NCI-H1092 (cell line): ENCODE data around the gene HNRNPLL.
A peak's percentile ranks its signal among the peaks of the same experiment; 100 is the strongest.
"Not testable (repeated sequence)": the region's sequence is repeated elsewhere in the genome, so short reads cannot be mapped to it uniquely, and the experiment has no call there.

Experiments used
- DNase-seq: peaks from one replicate; lab custom pipeline; 2025; lab: John Stamatoyannopoulos, UW

Gene HNRNPLL

DNA sequence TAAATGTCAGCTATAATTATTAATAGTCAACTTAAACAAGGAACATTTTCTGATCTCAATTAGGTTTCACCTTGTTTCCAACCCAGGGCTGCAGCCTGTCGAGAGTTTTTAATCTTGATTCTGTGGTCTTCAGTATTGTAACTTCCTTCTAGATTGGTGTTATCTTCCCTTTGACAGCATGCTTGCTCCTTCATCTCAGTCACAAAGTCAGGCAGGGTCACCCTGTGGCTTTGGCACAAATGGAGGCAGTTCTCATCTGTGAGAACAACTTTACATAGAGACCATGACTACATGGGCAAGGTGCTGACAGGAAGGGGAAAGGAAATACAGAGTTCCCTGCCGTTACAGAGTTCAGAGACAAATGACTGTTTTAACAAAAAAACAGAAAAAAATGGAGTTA lies 50.5 kb downstream of the HNRNPLL start:
- no peak for DNase-seq

DNA sequence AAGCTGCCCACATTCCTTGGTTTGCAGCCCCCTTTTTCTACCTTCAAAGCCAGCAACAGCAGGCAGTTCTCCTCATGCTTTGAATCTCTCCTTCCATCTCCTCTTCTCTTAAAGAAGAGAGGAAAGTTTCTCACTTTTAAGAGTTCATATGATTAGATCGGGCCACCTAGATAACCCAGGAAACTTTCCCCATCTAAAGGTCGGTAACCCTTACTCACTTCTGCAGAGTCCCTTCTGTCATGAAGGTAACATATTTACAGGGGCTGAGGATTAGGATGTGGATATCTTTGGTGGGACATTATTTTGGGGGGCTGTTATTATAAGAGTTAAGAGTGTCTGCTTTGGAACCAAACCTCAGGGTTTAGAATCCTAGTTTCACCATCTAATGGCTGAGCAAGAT lies 51.0 kb downstream of the HNRNPLL start:
- no peak for DNase-seq

DNA sequence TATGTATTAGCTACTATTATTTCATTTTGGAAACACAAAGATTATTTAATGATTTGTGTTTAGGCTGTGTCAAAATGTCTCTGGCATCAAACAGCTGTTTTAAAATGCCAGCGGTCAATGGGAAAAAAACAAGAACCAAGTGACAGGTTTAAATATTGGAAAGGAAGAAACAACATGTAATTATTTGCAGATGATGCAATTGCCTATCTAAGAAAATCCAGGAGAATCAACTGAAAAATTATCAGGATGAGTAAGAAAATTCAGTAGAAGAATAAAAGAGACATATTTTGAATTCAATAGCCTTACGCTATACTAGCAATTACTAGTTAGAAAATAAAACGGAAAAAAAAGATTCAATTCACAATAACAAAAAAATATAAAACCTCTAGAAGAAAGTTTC lies 51.6 kb downstream of the HNRNPLL start:
- DNase-seq: no peak

DNA sequence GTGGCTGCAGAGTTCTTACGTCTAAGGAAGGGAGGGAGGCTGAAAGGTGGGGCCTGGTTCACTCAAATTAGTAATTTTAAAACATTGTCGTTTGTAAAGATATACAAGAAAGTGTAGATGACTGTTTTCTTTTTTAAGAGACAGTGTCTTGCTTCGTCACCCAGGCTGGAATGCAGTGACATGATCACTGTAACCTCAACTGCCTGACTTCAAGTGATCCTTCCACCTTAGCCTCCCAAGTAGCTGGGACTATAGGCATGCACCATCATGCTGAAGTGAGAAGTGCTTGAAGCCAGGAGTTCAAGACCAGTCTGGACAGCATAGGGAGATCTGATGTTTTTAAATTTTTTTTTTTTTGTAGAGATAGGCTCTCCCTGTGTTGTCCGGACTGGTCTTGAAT lies 52.9 kb downstream of the HNRNPLL start:
- no peak for DNase-seq

DNA sequence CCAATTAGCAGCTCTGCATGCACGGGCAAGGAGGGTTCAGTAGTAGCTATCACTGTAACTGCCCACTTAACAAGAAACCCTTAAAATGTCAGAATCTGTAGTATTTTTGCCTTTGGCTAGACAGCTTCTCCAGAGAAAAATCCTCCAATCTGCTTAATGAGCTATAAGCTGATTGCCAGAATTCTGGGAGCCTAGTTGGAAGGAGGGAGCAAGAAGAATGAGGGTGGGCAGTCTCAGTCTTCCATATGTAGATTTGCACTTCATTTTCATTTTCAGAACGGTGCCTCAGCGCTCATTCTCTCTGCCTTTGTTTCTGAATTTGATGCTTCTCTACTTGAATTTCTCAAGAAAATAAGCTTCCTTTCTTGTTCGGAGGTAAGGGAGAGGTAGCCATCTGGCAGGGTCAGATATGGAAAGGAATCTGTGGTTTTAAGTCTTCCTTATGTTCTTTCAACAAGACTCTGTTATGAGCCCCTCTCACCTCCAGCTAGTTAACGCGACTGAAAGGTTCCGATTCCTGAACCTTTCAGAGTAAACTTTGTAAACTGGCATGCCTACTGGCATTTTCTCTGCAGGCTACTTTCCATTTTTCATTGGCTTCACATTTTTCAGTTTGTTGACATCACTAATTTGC lies 53.5 kb downstream of the HNRNPLL start:
- DNase-seq: no peak

DNA sequence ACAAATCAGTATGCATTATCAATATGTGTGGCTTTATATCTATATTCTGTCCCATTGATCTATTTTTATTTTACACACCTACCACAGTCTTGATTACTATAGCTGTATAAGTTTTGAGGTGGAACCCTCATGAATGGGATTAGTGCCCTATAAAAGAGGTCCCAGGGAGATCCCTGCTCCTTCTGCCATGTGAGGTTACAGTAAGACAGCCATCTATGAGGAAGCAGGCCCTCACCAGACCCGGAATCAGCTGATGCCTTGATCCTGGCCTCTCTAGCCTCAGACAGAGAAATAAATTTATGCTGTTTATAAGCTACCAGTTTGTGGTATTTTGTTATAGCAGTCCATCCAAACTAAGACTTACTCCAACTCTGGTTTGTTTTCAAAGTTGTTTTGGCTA lies 54.9 kb downstream of the HNRNPLL start:
- no peak for DNase-seq

DNA sequence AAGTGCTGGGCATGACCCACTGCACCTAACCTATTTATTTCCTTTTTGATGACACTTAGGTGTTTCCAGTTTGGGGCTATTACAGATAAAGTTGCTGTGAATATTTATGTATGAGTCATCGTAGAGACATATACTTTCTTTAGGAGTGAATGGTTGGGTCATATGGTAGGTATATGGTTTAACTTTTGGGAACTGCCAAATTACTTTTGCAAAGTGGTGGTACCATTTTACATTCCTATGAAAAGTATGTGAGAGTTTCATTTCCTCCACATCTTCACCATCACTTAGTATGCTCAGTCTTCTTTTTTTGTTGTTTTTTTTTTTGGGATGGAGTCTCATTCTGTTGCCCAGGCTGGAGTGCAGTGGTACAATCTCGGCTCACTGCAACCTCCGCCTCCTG lies 56.1 kb downstream of the HNRNPLL start:
- no peak for DNase-seq

DNA sequence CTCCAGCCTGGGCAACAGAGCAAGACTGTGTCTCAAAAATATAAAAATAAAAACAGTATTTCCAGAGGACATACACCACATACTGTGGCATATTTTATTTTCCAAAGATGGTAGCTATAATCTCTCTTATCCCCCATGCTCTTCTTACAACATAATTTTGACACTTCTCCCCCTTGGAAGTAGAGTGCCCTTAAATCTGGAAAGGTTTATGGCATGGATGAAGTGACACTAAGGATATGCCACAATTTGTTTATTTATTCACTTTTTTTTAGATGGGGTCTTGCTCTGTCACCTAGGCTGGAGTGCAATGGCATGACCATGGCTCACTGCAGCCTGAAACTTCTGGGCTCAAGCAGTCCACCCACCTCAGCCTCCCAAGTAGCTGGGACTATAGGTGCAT lies 56.7 kb downstream of the HNRNPLL start:
- DNase-seq: no peak

DNA sequence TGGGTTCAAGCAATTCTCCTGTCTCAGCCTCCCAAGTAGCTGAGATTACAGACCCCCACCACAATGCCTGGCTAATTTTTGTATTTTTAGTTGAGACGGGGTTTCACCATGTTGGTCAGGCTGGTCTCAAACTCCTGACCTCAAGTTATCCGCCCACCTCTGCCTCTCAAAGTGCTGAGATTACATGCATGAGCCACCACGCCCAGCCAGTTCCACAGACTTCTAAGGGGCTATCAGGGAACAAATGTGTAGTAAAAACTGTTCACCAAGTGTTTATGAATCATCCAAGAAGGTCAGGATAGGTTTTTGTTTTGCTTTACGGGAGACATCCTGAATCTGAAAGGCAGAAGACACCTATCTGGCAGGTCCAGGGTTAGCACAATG lies 60.5 kb downstream of the HNRNPLL start:
- not testable (repeated sequence) for DNase-seq

DNA sequence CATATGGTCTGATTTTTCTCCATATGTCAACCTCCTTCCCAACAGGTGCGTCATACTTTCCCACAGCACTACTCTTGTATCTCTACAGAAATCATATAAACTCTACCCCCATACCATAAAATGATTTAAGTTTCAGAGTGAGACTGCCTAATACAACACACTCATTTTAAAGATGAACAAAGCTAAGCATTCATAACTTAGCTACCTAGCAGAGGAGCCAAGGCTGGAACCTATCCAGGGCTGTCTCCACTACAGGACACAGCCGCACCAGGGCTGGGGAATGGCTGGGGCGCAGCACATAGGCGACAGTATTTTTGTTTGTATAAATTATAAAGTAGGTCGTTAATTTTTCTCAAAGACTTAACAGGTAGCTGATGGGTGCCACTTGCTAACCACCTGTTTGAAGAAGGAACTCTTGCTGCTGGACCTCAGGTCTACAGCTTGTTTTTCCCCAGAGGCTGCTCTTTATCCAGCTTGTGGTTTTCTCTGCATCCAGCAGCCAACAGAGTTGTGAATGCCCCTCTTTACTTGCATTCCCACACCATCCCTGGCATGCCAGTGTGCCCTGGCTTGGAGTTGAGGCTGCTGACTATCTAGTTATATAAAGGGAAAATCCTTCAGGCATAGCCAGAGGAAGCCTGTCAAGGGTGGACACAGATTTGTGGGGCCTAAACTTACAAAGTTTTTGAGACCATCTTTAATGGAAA lies 62.0 kb downstream of the HNRNPLL start:
- DNase-seq: no peak

DNA sequence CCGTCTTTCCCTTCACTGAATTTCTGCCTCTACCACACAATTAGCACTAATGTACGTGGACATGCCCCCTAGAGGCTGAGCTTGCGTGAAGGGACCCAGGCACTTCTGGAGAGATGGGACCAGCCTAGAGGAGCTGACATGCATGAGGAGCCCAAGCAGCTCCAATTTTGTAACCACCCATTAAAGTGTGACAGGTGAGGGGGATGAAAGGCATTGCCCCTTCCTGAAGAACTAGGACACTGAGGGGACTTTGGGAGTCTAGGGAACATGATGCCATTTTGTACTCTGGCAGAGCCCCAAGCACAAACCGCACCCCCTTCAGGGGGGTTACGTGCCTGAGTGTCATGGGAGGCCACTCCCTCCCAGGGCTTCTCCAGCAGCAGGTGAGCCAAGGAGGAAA lies 63.6 kb downstream of the HNRNPLL start:
- no peak for DNase-seq

DNA sequence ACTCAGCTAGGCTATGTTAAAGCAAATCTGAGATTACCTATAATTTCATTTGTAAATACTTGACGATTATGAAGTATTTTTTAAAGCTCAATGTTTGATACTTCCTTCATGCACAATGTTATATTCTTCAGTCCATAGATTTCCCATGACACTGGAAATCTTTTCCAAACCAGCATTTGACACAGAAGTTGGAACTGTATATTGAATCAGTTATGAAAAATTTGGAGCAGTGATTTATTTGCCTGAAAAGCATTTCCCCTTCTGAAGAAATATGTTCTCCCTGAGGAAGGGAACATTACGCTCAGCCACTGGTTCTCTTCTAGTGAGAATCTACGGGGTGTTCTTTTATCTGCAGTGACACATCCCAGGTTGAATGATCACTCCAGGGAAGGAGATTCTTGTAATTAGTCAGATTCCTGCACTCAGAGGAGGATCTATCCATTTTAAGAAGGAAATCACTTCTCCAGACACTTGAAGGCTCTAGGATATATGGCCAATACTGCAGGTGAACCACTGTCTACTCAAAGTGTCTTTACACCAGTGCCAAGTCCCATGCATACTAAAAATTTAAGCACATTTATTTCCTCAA lies 64.7 kb downstream of the HNRNPLL start:
- DNase-seq: no peak

DNA sequence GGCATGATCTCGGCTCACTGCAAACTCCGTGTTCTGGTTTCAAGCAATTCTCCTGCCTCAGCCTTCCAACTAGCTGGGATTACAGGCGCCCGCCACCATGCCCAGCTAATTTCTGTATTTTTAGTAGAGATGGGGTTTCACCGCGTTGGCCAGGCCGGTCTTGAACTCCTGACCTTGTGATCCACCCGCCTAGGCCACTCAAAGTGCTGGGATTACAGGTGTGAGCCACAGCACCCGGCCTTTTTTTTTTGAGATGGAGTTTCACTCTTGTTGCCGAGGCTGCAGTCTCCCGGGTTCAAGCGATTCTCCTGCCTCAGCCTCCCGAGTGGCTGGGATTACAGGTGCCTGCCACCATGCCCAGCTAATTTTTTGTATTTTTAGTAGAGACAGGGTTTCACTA lies 65.4 kb downstream of the HNRNPLL start:
- DNase-seq: not testable (repeated sequence)

DNA sequence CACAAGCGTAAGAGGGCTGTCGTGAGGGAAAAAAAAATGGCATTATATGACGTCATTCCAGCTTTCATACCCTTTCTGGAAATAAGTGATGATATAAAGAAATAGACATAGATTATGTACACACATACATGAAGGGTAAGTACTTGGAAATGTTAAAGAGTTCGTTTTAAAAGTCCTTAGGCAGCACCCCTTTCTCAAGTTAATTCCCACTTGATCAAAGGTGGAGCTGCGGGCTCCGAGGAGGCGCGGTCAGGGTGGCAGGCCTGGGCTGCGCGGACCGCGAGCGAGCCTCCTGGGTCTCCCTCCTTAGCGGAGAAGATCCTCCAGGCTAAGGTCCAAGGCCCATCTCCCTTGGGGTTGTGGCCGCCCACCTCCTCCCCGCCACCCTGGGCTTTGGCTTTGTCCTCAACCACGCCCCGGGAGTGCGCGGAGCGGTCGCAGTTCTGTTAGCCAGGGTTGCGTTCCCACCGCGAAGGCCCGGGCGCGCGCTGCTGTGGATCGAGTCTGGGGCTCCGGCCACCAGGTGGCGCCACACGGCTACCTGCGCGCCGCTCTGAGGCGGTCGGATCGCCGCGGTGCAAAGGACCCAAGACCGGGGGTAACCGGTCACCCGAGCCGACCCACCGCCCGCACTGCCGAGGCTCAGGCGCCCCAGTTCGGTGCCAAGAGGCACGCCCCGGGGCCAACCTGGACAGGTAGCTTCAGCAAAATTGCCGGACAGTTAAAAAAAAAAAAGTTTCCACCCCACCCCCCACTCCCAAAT lies 66.8 kb downstream of the HNRNPLL start:
- DNase-seq: peak; percentile 31

DNA sequence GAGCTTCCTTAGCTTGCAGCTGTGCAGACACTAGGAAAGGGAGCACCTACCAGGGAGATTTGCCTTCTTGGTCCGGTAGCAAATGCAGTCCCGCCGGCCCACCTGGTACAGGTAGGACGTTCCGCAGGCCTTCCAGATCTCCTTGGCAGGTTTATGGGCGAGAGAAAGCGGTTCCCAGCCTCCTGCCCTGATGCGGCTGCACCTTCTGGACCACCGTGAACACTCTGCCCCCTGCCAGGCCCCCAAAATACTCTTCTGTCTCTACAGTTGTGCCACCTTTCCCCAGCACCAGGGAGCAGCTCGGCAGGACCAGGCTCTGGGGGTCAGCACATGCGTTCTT lies 67.4 kb downstream of the HNRNPLL start:
- no peak for DNase-seq

DNA sequence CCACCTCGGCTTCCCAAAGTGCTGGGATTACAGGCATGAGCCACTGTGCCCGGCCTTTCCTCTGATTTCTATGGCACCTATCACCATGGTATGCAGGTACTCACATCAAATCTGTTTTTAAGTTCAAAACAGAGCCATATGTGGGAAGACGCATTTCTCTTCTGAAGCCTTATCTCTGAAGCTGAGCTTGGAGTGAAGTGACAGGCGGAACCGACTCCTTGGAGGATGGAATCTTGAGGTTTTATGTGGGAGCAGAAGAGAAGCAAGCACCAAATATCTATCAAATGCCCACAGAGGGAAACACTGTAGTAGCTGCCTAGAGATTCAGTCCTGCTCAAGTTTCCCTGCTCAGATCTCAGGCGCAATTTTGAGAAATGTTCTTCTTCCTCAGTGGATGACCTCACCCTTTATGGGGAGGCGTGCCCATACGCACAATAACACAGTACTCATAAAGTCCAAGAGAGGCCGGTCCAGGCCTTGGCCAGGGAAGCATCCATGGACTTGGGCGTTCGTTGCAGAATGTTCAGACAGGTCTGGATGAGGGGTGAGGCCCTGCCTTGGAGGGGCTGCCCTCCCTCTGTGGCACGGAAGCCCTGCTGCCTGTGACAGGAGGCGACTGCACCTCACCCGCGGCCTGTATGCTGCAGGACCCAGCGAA lies 67.9 kb downstream of the HNRNPLL start:
- no peak for DNase-seq

DNA sequence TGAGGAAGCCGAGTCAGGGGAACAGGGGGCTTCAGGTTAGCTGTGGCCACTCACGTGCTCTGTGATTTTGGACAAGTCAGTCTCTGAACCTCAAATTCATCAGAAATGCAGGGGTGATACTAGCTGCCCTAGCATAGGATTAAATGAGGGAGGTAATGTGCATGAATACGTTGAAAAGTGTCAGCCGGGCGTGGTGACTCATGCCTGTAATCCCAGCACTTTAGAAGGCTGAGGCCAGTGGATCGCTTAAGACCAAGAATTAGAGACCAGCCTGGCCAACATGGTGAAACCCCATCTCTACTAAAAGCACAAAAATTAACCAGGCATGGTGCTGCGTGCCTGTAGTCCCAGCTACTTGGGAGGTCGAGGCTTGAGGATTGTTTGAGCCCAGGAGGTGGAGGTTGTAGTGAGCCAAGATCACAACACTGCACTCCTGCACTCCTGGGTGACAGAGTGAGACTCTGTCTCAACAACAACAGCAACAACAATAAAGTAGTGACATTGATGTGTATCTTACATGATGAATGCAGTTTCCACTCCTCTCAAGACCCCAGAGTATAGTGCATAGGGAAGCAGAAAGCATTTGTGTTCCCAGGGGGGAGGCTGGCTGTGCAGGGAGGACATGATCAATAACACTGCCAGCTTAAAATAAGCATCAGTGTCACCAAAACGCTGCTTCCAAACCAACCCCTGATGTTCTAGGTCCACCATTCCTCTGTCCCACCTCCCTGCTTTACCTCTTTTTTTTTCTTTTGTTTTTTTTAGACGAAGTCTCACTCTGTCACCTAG lies 68.8 kb downstream of the HNRNPLL start:
- DNase-seq: no peak

DNA sequence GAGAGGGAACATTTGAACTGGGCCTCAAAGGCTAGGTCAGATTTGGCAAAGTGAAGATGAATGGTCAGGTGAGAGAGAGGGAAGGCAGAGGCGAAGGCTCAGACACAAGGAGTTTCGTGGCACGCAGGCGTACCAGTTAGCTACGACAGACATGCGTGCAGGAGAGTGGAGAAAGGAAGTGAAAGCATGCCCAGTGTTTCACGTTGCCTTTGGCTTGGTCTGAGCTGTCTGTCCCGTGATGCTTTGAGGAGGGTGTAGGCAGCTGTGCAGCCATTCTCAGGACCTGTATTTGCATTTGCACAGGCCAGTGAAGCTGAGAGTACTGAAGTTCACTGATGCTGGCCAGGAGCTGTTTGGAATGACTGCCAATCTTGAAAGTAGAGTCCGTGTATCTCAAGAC lies 69.5 kb downstream of the HNRNPLL start:
- DNase-seq: no peak

DNA sequence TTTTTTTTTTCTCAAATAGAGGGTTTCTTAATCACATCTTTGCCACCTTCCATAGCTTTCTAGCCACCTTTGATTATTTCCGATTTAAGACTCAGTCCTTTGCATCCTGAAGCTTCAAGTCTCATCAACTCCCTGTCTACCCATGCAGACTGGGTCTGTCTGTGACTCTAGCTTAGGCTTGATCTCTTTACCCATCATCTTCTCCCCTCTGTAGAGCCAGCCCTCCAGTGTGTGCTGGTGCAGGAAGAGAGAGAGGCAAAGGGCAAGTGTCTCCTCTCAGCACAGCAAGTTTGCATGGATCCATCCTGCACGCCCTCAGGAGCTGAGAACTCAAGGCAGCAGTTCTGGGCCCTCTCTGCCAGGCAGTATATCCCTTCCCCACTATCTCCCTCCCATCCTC lies 70.4 kb downstream of the HNRNPLL start:
- DNase-seq: no peak

DNA sequence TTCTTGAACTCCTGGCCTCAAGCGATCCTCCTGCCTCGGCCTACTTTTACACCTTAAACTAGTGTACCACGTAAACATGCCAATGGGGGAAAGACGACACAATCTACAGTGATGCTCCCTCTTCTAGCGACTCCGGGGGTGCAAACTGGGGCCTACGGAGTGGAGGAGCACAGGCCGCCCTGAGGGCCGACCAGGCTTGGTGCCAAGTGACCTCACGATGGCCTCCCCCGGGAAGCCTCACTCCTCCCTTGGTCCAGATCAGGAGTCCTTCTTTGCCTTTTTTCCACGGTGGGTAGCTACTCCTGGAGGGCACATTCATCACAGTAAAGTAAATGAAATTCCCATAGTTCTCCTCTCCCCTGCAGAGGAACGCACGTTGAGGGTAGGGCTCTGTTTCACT lies 73.5 kb downstream of the HNRNPLL start:
- DNase-seq: no peak

DNA sequence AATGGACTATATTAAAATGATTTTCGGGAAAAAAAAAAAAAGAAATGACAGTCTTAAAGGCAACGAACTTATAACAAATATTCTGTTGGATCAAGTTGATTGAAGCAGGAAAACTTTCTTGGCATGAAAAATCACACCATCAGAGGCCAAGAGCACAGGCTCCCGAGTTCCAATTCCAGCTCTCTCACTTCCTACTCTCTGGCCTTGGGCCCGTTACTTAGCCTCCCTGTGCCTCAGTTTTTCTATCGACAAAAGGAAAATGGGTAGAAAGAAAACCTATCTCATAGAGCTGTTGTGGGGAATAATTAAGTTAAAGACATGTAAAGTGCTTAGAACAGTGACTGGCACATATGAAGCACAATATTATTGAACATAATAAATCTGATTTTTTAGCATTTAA lies 74.2 kb downstream of the HNRNPLL start:
- DNase-seq: no peak

DNA sequence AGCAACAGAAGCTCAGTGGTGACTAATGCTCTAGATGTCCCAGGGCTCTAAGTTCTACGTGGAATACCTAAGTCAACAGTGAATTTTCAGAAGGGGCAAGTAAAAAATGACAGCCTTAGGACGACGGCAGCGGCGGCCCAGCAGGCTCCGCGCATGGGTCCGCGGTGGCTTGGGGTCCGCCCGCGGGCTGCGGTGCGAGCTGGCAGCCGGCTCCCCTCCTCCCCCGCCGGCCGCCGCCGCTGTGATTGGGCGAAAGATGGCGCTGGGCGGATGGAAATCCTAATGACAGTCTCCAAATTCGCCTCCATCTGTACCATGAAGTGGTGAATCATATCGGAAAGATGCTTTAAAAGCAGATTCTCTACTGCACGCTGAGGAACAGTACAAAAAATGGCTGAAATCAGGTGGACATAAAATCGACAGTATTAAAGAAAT lies 74.7 kb downstream of the HNRNPLL start:
- DNase-seq: peak; percentile 6
